ENCODE data around the gene ARHGEF28.

The ARHGEF28 gene

GRCh38 chr5:73729329-73729728, 103.3 kb downstream of the ARHGEF28 start:
- Histone ChIP-seq H3K27ac (ENCODE audit: low read length) (no peak overlapping the region), H3K9me3 (ENCODE audit: control insufficient read depth, low read depth, low read length) (no peaks in the 10 kb centered on the region), H3K4me1 (ENCODE audit: control insufficient read depth, low read depth, low read length) (no peaks in the 10 kb centered on the region), H3K36me3 (ENCODE audit: control insufficient read depth, low read depth, low read length) (no peaks in the 10 kb centered on the region), H3K9ac (ENCODE audit: low read length) (no peak overlapping the region), H3K4me3 (ENCODE audit: low read length) (no peak overlapping the region), H3K27me3 (ENCODE audit: control insufficient read depth, insufficient read depth, low read length) (no peaks in the 10 kb centered on the region)

GRCh38 chr5:73732045-73732444, 106.0 kb downstream of the ARHGEF28 start:
- Histone ChIP-seq H3K36me3 (ENCODE audit: control insufficient read depth, low read depth, low read length) (no peaks in the 10 kb centered on the region), H3K9ac (ENCODE audit: low read length) (no peak overlapping the region), H3K4me3 (ENCODE audit: low read length) (no peak overlapping the region), H3K4me1 (ENCODE audit: control insufficient read depth, low read depth, low read length) (no peaks in the 10 kb centered on the region), H3K27me3 (ENCODE audit: control insufficient read depth, insufficient read depth, low read length) (no peaks in the 10 kb centered on the region), H3K27ac (ENCODE audit: low read length) (no peak overlapping the region), H3K9me3 (ENCODE audit: control insufficient read depth, low read depth, low read length) (no peaks in the 10 kb centered on the region)

GRCh38 chr5:73733219-73733618, 107.2 kb downstream of the ARHGEF28 start:
- Histone ChIP-seq H3K27ac (ENCODE audit: low read length) (no peak overlapping the region), H3K4me1 (ENCODE audit: control insufficient read depth, low read depth, low read length) (no peaks in the 10 kb centered on the region), H3K36me3 (ENCODE audit: control insufficient read depth, low read depth, low read length) (no peaks in the 10 kb centered on the region), H3K9ac (ENCODE audit: low read length) (no peak overlapping the region), H3K27me3 (ENCODE audit: control insufficient read depth, insufficient read depth, low read length) (no peaks in the 10 kb centered on the region), H3K9me3 (ENCODE audit: control insufficient read depth, low read depth, low read length) (no peaks in the 10 kb centered on the region), H3K4me3 (ENCODE audit: low read length) (no peak overlapping the region)

GRCh38 chr5:73735032-73735734, 109.2 kb downstream of the ARHGEF28 start:
- Histone ChIP-seq H3K9me3 (ENCODE audit: control insufficient read depth, low read depth, low read length) (no peaks in the 10 kb centered on the region), H3K4me1 (ENCODE audit: control insufficient read depth, low read depth, low read length) (no peaks in the 10 kb centered on the region), H3K27me3 (ENCODE audit: control insufficient read depth, insufficient read depth, low read length) (no peaks in the 10 kb centered on the region), H3K9ac (ENCODE audit: low read length) (no peak overlapping the region), H3K36me3 (ENCODE audit: control insufficient read depth, low read depth, low read length) (no peaks in the 10 kb centered on the region), H3K4me3 (ENCODE audit: low read length) (no peak overlapping the region), H3K27ac (ENCODE audit: low read length) (no peak overlapping the region)

- no peaks in the 10 kb centered on the region for H3K27me3 ChIP-seq (ENCODE audit: control insufficient read depth, insufficient read depth, low read length)
- H3K27ac ChIP-seq (ENCODE audit: low read length) = no peak overlapping the region
- no peaks in the 10 kb centered on the region for H3K4me1 ChIP-seq (ENCODE audit: control insufficient read depth, low read depth, low read length)
- H3K36me3 ChIP-seq (ENCODE audit: control insufficient read depth, low read depth, low read length) = no peaks in the 10 kb centered on the region
- H3K9ac ChIP-seq (ENCODE audit: low read length) = no peak overlapping the region
- H3K4me3 ChIP-seq (ENCODE audit: low read length) = no peak overlapping the region
- no peaks in the 10 kb centered on the region for H3K9me3 ChIP-seq (ENCODE audit: control insufficient read depth, low read depth, low read length)
Measured at GRCh38 chr5:73739650-73740049, 113.7 kb downstream of the ARHGEF28 start.

GRCh38 chr5:73740274-73740790, 114.3 kb downstream of the ARHGEF28 start:
- Histone ChIP-seq H3K27me3 (ENCODE audit: control insufficient read depth, insufficient read depth, low read length) (no peaks in the 10 kb centered on the region), H3K4me3 (ENCODE audit: low read length) (no peak overlapping the region), H3K36me3 (ENCODE audit: control insufficient read depth, low read depth, low read length) (no peaks in the 10 kb centered on the region), H3K9me3 (ENCODE audit: control insufficient read depth, low read depth, low read length) (no peaks in the 10 kb centered on the region), H3K9ac (ENCODE audit: low read length) (no peak overlapping the region), H3K4me1 (ENCODE audit: control insufficient read depth, low read depth, low read length) (no peaks in the 10 kb centered on the region), H3K27ac (ENCODE audit: low read length) (no peak overlapping the region)

GRCh38 chr5:73743161-73743560, 117.2 kb downstream of the ARHGEF28 start:
- Histone ChIP-seq H3K4me3 (ENCODE audit: low read length) (no peak overlapping the region), H3K36me3 (ENCODE audit: control insufficient read depth, low read depth, low read length) (no peaks in the 10 kb centered on the region), H3K9ac (ENCODE audit: low read length) (no peak overlapping the region), H3K9me3 (ENCODE audit: control insufficient read depth, low read depth, low read length) (no peaks in the 10 kb centered on the region), H3K27ac (ENCODE audit: low read length) (no peak overlapping the region), H3K27me3 (ENCODE audit: control insufficient read depth, insufficient read depth, low read length) (no peaks in the 10 kb centered on the region), H3K4me1 (ENCODE audit: control insufficient read depth, low read depth, low read length) (peaks cover 10% of the 10 kb centered on the region)

GRCh38 chr5:73745836-73746235, 119.8 kb downstream of the ARHGEF28 start:
- Histone ChIP-seq H3K36me3 (ENCODE audit: control insufficient read depth, low read depth, low read length) (no peaks in the 10 kb centered on the region), H3K9me3 (ENCODE audit: control insufficient read depth, low read depth, low read length) (no peaks in the 10 kb centered on the region), H3K4me1 (ENCODE audit: control insufficient read depth, low read depth, low read length) (peaks cover 10% of the 10 kb centered on the region), H3K4me3 (ENCODE audit: low read length) (no peak overlapping the region), H3K27me3 (ENCODE audit: control insufficient read depth, insufficient read depth, low read length) (no peaks in the 10 kb centered on the region), H3K27ac (ENCODE audit: low read length) (no peak overlapping the region), H3K9ac (ENCODE audit: low read length) (no peak overlapping the region)

GRCh38 chr5:73746608-73747007, 120.6 kb downstream of the ARHGEF28 start:
- Histone ChIP-seq H3K9ac (ENCODE audit: low read length) (no peak overlapping the region), H3K27ac (ENCODE audit: low read length) (no peak overlapping the region), H3K4me3 (ENCODE audit: low read length) (no peak overlapping the region), H3K4me1 (ENCODE audit: control insufficient read depth, low read depth, low read length) (peaks cover 10% of the 10 kb centered on the region), H3K36me3 (ENCODE audit: control insufficient read depth, low read depth, low read length) (no peaks in the 10 kb centered on the region), H3K27me3 (ENCODE audit: control insufficient read depth, insufficient read depth, low read length) (no peaks in the 10 kb centered on the region), H3K9me3 (ENCODE audit: control insufficient read depth, low read depth, low read length) (no peaks in the 10 kb centered on the region)

- H3K4me3 ChIP-seq (ENCODE audit: low read length) = no peak overlapping the region
- peaks cover 10% of the 10 kb centered on the region for H3K4me1 ChIP-seq (ENCODE audit: control insufficient read depth, low read depth, low read length)
- H3K27me3 ChIP-seq (ENCODE audit: control insufficient read depth, insufficient read depth, low read length) = no peaks in the 10 kb centered on the region
- H3K9ac ChIP-seq (ENCODE audit: low read length) = no peak overlapping the region
- H3K27ac ChIP-seq (ENCODE audit: low read length) = no peak overlapping the region
- H3K36me3 ChIP-seq (ENCODE audit: control insufficient read depth, low read depth, low read length) = no peaks in the 10 kb centered on the region
- no peaks in the 10 kb centered on the region for H3K9me3 ChIP-seq (ENCODE audit: control insufficient read depth, low read depth, low read length)
Measured at GRCh38 chr5:73747696-73748380, 121.8 kb downstream of the ARHGEF28 start.

- Histone ChIP-seq H3K4me3 (ENCODE audit: low read length) (no peak overlapping the region), H3K27ac (ENCODE audit: low read length) (no peak overlapping the region)
Measured at GRCh38 chr5:73748510-73749400, 122.8 kb downstream of the ARHGEF28 start.

More at GRCh38 chr5:73748510-73749400, 122.8 kb downstream of the ARHGEF28 start:
- no peaks in the 10 kb centered on the region for H3K9me3 ChIP-seq (ENCODE audit: control insufficient read depth, low read depth, low read length)
- H3K9ac ChIP-seq (ENCODE audit: low read length) = no peak overlapping the region
- H3K27me3 ChIP-seq (ENCODE audit: control insufficient read depth, insufficient read depth, low read length) = no peaks in the 10 kb centered on the region
- H3K36me3 ChIP-seq (ENCODE audit: control insufficient read depth, low read depth, low read length) = no peaks in the 10 kb centered on the region
- peaks cover 10% of the 10 kb centered on the region for H3K4me1 ChIP-seq (ENCODE audit: control insufficient read depth, low read depth, low read length)

All from iPS-18a (cell line).